ENCODE results near the gene HNRNPA3. TPM values are rescaled to one million over a fixed set of nuclear protein-coding genes. Genes with fewer than 3 reads are reported as not detected.

HNRNPA3 gene
- total and polyA plus RNA-seq, 2 experiments from 2014 or later: 151 to 290 TPM

DNA sequence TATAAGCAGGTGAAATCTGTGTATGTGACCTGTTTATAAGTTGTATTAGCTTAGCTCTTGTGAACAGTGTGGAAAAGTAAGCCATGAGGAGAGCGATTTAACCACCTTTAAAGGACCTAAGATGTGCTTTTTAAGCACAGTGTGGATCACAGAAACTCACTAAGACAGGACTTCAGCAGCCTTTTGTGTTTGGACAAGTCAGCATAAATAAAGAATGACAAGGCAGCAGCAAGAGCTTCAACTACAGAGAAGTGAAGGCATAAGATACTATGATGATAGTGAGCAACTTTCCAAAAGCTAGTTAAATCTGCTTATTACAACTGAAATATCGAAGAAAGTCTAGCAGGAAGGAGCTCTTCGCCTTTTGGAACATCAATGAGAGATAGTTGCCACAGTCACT lies 8.9 kb downstream of the HNRNPA3 start (continued):
- TF ChIP-seq NANOG (IDR thresholded peaks at IDR 0.05; ENCODE audit: borderline replicate concordance): no peak
- no peak for TF ChIP-seq STAT1 (IDR thresholded peaks at IDR 0.05; ENCODE audit: unreplicated experiment)
- TF ChIP-seq, protein P1, sequence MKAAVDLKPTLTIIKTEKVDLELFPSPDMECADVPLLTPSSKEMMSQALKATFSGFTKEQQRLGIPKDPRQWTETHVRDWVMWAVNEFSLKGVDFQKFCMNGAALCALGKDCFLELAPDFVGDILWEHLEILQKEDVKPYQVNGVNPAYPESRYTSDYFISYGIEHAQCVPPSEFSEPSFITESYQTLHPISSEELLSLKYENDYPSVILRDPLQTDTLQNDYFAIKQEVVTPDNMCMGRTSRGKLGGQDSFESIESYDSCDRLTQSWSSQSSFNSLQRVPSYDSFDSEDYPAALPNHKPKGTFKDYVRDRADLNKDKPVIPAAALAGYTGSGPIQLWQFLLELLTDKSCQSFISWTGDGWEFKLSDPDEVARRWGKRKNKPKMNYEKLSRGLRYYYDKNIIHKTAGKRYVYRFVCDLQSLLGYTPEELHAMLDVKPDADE (IDR thresholded peaks at IDR 0.05): no peak
- no peak for TF ChIP-seq EZH2 (IDR thresholded peaks at IDR 0.05; ENCODE audit: low read depth, unreplicated experiment)

- Histone ChIP-seq H2AFZ (no peak overlapping the region), H3F3A (replicated peaks; ENCODE audit: low read depth) (peaks cover 7% of the 10 kb centered on the region; the same call in 1 of the 2 replicates), H3K27ac (ENCODE audit: low read depth) (peak overlapping the region; percentile 52; the same call in 1 of the 2 replicates), H3K4me2 (no peak overlapping the region), H4K20me1 (replicated peaks; ENCODE audit: insufficient read depth) (peaks cover 10% of the 10 kb centered on the region), H3K79me2 (replicated peaks; ENCODE audit: insufficient read depth) (peaks cover 19% of the 10 kb centered on the region), H3K4me1 (ENCODE audit: insufficient read depth) (peaks cover 15% of the 10 kb centered on the region), H3K36me3 (ENCODE audit: insufficient read depth) (peaks cover 35% of the 10 kb centered on the region), H3K9me2 (ENCODE audit: insufficient read depth) (no peaks in the 10 kb centered on the region), H3K4me3 (no peak overlapping the region), H3K27me3 (ENCODE audit: insufficient read depth) (no peaks in the 10 kb centered on the region)
- Mint-ChIP-seq H3K27me3 (ENCODE audit: insufficient read depth, low read depth, poor library complexity) (peaks cover 21% of the 10 kb centered on the region), H3K4me1 (peaks cover 43% of the 10 kb centered on the region), H3K9me3 (no peaks in the 10 kb centered on the region), H3K36me3 (ENCODE audit: low read depth) (peaks cover 67% of the 10 kb centered on the region), H3K4me3 (no peak overlapping the region), H3K27ac (peak overlapping the region; percentile 72; the same call in 1 of the 2 replicates)
- DNase-seq (ENCODE audit: low spot score): no peak
- TF ChIP-seq ZNF331 (CRISPR knock-in tag; IDR thresholded peaks at IDR 0.05; ENCODE audit: low read depth) (no peak), ZNF114 (CRISPR knock-in tag; IDR thresholded peaks at IDR 0.05) (no peak), CTCF (conservative IDR thresholded peaks at IDR 0.05; ENCODE audit: low read depth in 2 of 2) (no peak), STAT1 (IDR thresholded peaks at IDR 0.05; ENCODE audit: unreplicated experiment) (no peak)
- TF ChIP-seq, protein P1 (IDR thresholded peaks at IDR 0.05): no peak
- TF ChIP-seq, protein P2, sequence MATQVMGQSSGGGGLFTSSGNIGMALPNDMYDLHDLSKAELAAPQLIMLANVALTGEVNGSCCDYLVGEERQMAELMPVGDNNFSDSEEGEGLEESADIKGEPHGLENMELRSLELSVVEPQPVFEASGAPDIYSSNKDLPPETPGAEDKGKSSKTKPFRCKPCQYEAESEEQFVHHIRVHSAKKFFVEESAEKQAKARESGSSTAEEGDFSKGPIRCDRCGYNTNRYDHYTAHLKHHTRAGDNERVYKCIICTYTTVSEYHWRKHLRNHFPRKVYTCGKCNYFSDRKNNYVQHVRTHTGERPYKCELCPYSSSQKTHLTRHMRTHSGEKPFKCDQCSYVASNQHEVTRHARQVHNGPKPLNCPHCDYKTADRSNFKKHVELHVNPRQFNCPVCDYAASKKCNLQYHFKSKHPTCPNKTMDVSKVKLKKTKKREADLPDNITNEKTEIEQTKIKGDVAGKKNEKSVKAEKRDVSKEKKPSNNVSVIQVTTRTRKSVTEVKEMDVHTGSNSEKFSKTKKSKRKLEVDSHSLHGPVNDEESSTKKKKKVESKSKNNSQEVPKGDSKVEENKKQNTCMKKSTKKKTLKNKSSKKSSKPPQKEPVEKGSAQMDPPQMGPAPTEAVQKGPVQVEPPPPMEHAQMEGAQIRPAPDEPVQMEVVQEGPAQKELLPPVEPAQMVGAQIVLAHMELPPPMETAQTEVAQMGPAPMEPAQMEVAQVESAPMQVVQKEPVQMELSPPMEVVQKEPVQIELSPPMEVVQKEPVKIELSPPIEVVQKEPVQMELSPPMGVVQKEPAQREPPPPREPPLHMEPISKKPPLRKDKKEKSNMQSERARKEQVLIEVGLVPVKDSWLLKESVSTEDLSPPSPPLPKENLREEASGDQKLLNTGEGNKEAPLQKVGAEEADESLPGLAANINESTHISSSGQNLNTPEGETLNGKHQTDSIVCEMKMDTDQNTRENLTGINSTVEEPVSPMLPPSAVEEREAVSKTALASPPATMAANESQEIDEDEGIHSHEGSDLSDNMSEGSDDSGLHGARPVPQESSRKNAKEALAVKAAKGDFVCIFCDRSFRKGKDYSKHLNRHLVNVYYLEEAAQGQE (IDR thresholded peaks at IDR 0.05; ENCODE audit: unreplicated experiment): no peak
- no peak for ATAC-seq
Measured at GRCh38 chr2:177221970-177222369, 9.4 kb downstream of the HNRNPA3 start.
